Measurements from ENCODE around the gene PRKN.
A peak's percentile ranks its signal among the peaks of the same experiment; 100 is the strongest.

Gene PRKN

GRCh38 chr6:161409353-161409752 is 1318.2 kb downstream of the PRKN start:
- H3K4me3 ChIP-seq (ENCODE audit: low read depth, low read length) = no peak overlapping the region
- DNase-seq (ENCODE audit: low read depth) = no peak
- TF ChIP-seq POLR2A (IDR thresholded peaks at IDR 0.05; ENCODE audit: extremely low read depth, insufficient read length) (no peak), MYC (IDR thresholded peaks at IDR 0.05; ENCODE audit: low read depth, low read length) (no peak), CTCF (IDR thresholded peaks at IDR 0.05; ENCODE audit: low read depth, low read length) (no peak)
- TF ChIP-seq, protein P1, sequence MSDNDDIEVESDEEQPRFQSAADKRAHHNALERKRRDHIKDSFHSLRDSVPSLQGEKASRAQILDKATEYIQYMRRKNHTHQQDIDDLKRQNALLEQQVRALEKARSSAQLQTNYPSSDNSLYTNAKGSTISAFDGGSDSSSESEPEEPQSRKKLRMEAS (IDR thresholded peaks at IDR 0.05; ENCODE audit: low read depth, low read length) = no peak

DNA sequence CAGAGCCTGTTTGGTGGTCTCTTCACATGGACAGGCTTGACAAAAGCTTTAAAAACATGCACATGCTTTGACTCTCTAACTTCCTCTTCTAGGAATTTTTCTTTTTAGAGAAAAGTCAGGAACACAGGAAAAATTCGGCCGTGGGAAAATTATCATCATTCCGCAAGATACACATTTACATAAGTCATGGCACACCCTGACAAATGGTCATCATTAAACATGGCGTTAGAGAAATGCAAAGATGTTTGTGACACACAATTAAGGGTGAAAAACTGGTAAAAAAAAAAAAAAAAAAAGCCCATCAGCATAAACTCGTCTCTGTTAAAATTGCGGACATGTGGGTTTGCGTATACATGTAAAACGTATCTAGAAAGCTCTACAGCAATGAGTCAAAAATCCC is 1319.5 kb downstream of the PRKN start:
- no peak overlapping the region for H3K4me3 ChIP-seq (ENCODE audit: low read depth, low read length)
- no peak for DNase-seq (ENCODE audit: low read depth)
- TF ChIP-seq MYC (IDR thresholded peaks at IDR 0.05; ENCODE audit: low read depth, low read length) (no peak), CTCF (IDR thresholded peaks at IDR 0.05; ENCODE audit: low read depth, low read length) (no peak), POLR2A (IDR thresholded peaks at IDR 0.05; ENCODE audit: extremely low read depth, insufficient read length) (no peak)
- TF ChIP-seq, protein P1 (IDR thresholded peaks at IDR 0.05; ENCODE audit: low read depth, low read length) = no peak

DNA sequence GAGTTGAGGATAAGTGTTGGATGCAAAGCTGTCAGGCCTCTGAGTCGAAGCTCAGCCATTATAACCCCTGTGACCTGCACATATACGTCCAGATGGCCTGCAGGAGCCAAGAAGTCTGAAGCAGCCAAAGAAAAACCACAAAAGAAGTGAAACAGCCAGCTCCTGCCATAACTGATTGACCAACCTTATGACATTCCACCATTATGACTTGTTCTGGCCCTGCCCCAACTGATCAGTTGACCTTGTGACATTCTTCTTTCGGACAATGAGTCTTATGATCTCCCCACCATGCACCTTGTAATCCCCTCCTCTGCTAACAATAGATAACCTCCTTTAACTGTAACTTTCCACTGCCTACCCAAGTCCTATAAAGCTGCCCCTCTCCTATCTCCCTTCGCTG is 1320.0 kb downstream of the PRKN start:
- no peak overlapping the region for H3K4me3 ChIP-seq (ENCODE audit: low read depth, low read length)
- no peak for DNase-seq (ENCODE audit: low read depth)
- no peak for TF ChIP-seq POLR2A (IDR thresholded peaks at IDR 0.05; ENCODE audit: extremely low read depth, insufficient read length)
- TF ChIP-seq, protein P1 (IDR thresholded peaks at IDR 0.05; ENCODE audit: low read depth, low read length) = no peak
- TF ChIP-seq CTCF (IDR thresholded peaks at IDR 0.05; ENCODE audit: low read depth, low read length) = no peak
- no peak for TF ChIP-seq MYC (IDR thresholded peaks at IDR 0.05; ENCODE audit: low read depth, low read length)

GRCh38 chr6:161407115-161407514 is 1320.5 kb downstream of the PRKN start:
- TF ChIP-seq MYC (IDR thresholded peaks at IDR 0.05; ENCODE audit: low read depth, low read length) = no peak
- TF ChIP-seq, protein P1 (IDR thresholded peaks at IDR 0.05; ENCODE audit: low read depth, low read length) = no peak
- TF ChIP-seq CTCF (IDR thresholded peaks at IDR 0.05; ENCODE audit: low read depth, low read length) = no peak
- no peak for TF ChIP-seq POLR2A (IDR thresholded peaks at IDR 0.05; ENCODE audit: extremely low read depth, insufficient read length)
- DNase-seq (ENCODE audit: low read depth) = no peak
- H3K4me3 ChIP-seq (ENCODE audit: low read depth, low read length) = no peak overlapping the region

GRCh38 chr6:161406646-161407045 is 1320.9 kb downstream of the PRKN start:
- peak; percentile 10 for DNase-seq (ENCODE audit: low read depth)
- TF ChIP-seq POLR2A (IDR thresholded peaks at IDR 0.05; ENCODE audit: extremely low read depth, insufficient read length) (no peak), CTCF (IDR thresholded peaks at IDR 0.05; ENCODE audit: low read depth, low read length) (no peak), MYC (IDR thresholded peaks at IDR 0.05; ENCODE audit: low read depth, low read length) (no peak)
- TF ChIP-seq, protein P1 (IDR thresholded peaks at IDR 0.05; ENCODE audit: low read depth, low read length) = no peak
- H3K4me3 ChIP-seq (ENCODE audit: low read depth, low read length) = no peak overlapping the region

GRCh38 chr6:161405418-161405817 is 1322.1 kb downstream of the PRKN start:
- no peak overlapping the region for H3K4me3 ChIP-seq (ENCODE audit: low read depth, low read length)
- no peak for TF ChIP-seq CTCF (IDR thresholded peaks at IDR 0.05; ENCODE audit: low read depth, low read length)
- TF ChIP-seq, protein P1 (IDR thresholded peaks at IDR 0.05; ENCODE audit: low read depth, low read length) = no peak
- TF ChIP-seq MYC (IDR thresholded peaks at IDR 0.05; ENCODE audit: low read depth, low read length) = no peak
- no peak for TF ChIP-seq POLR2A (IDR thresholded peaks at IDR 0.05; ENCODE audit: extremely low read depth, insufficient read length)
- no peak for DNase-seq (ENCODE audit: low read depth)
